COLO668 (cell line): ENCODE data around the gene ADCY10.
"Not testable (repeated sequence)": the region's sequence is repeated elsewhere in the genome, so short reads cannot be mapped to it uniquely, and the experiment has no call there.

Experiments used
- DNase-seq: peaks from one replicate; lab custom pipeline; 2025; ENCODE audit not compliant: unreplicated experiment; lab: John Stamatoyannopoulos, UW

Gene ADCY10

GRCh38 chr1:167893798-167894197, 20.1 kb downstream of the ADCY10 start:
- DNase-seq, result no peak

- no peak for DNase-seq
Observed at GRCh38 chr1:167890400-167890799, 23.5 kb downstream of the ADCY10 start.

GRCh38 chr1:167887187-167887586, 26.7 kb downstream of the ADCY10 start:
- not testable (repeated sequence) for DNase-seq

GRCh38 chr1:167882376-167882775, 31.6 kb downstream of the ADCY10 start:
- DNase-seq, result no peak

GRCh38 chr1:167881786-167882185, 32.1 kb downstream of the ADCY10 start:
- DNase-seq, result no peak

- DNase-seq, result no peak
Observed at GRCh38 chr1:167881069-167881468, 32.9 kb downstream of the ADCY10 start.

- DNase-seq, result no peak
Observed at GRCh38 chr1:167880580-167881021, 33.3 kb downstream of the ADCY10 start.

GRCh38 chr1:167879508-167879907, 34.4 kb downstream of the ADCY10 start:
- DNase-seq, result no peak

- no peak for DNase-seq
Observed at GRCh38 chr1:167878372-167879160, 35.4 kb downstream of the ADCY10 start.

- no peak for DNase-seq
Observed at GRCh38 chr1:167876597-167877175, 37.2 kb downstream of the ADCY10 start.

- DNase-seq, result no peak
Observed at GRCh38 chr1:167871331-167871730, 42.6 kb downstream of the ADCY10 start.

GRCh38 chr1:167869157-167870001, 44.6 kb downstream of the ADCY10 start:
- DNase-seq, result not testable (repeated sequence)

- DNase-seq, result not testable (repeated sequence)
Observed at GRCh38 chr1:167866739-167867414, 47.1 kb downstream of the ADCY10 start.

GRCh38 chr1:167866326-167866725, 47.6 kb downstream of the ADCY10 start:
- not testable (repeated sequence) for DNase-seq

- not testable (repeated sequence) for DNase-seq
Observed at GRCh38 chr1:167865804-167866308, 48.1 kb downstream of the ADCY10 start.

- not testable (repeated sequence) for DNase-seq
Observed at GRCh38 chr1:167865193-167865592, 48.7 kb downstream of the ADCY10 start.

- no peak for DNase-seq
Observed at GRCh38 chr1:167864392-167865032, 49.4 kb downstream of the ADCY10 start.

GRCh38 chr1:167863921-167864279, 50.0 kb downstream of the ADCY10 start:
- DNase-seq, result no peak

- DNase-seq, result not testable (repeated sequence)
Observed at GRCh38 chr1:167863191-167863920, 50.6 kb downstream of the ADCY10 start.
